Measurements from ENCODE around the gene NELFB. TPM values are rescaled to one million over a fixed set of nuclear protein-coding genes. Genes with fewer than 3 reads are reported as not detected.

Gene NELFB
- total RNA-seq, 2 donors from 2014 or later, result 73.3 to 86.6 TPM

- H3K27me3 ChIP-seq (ENCODE audit: control insufficient read depth, insufficient read depth, low read length, poor library complexity, severe bottlenecking), result no peaks in the 10 kb centered on the region
- H3K4me1 Mint-ChIP-seq, result peaks cover 2% of the 10 kb centered on the region
- peak; percentile 43 for DNase-seq
- no peak overlapping the region for H3K27ac ChIP-seq (ENCODE audit: low read depth, low read length)
- no peak overlapping the region for H3K27ac Mint-ChIP-seq
- no peak overlapping the region for H3K4me3 ChIP-seq (ENCODE audit: low read length)
- H3K36me3 ChIP-seq (ENCODE audit: control insufficient read depth, insufficient read depth, low read length), result no peaks in the 10 kb centered on the region
- TF ChIP-seq CTCF (conservative IDR thresholded peaks at IDR 0.05), result no peak
- no peaks in the 10 kb centered on the region for H3K27me3 Mint-ChIP-seq (ENCODE audit: insufficient read depth)
- no peak overlapping the region for H3K4me3 Mint-ChIP-seq
- no peaks in the 10 kb centered on the region for H3K36me3 Mint-ChIP-seq (ENCODE audit: low read depth)
- H3K9ac ChIP-seq (ENCODE audit: extremely low read depth, low read length, poor library complexity, severe bottlenecking), result no peak overlapping the region
- peaks cover 5% of the 10 kb centered on the region for H3K4me1 ChIP-seq (ENCODE audit: control insufficient read depth, insufficient read depth, low read length)
- no peaks in the 10 kb centered on the region for H3K9me3 ChIP-seq (ENCODE audit: control insufficient read depth, low read length)
- WGBS, 2 experiments (ENCODE audit: insufficient coverage in 1 of 2, insufficient read length in 1 of 2), result 89 to 92% methylated on average over 9 to 28 of the region's 28 CpGs
- H3K9me3 Mint-ChIP-seq, result no peaks in the 10 kb centered on the region
These were observed 57.1 kb downstream of the NELFB start for GRCh38 chr9:137311986-137312851.

- Histone ChIP-seq H3K4me1 (ENCODE audit: control insufficient read depth, insufficient read depth, low read length) (peaks cover 5% of the 10 kb centered on the region), H3K27me3 (ENCODE audit: control insufficient read depth, insufficient read depth, low read length, poor library complexity, severe bottlenecking) (no peaks in the 10 kb centered on the region), H3K36me3 (ENCODE audit: control insufficient read depth, insufficient read depth, low read length) (no peaks in the 10 kb centered on the region), H3K9ac (ENCODE audit: extremely low read depth, low read length, poor library complexity, severe bottlenecking) (no peak overlapping the region), H3K4me3 (ENCODE audit: low read length) (no peak overlapping the region), H3K27ac (ENCODE audit: low read depth, low read length) (no peak overlapping the region), H3K9me3 (ENCODE audit: control insufficient read depth, low read length) (no peaks in the 10 kb centered on the region)
- H3K4me1 Mint-ChIP-seq, result no peaks in the 10 kb centered on the region
- no peak for TF ChIP-seq CTCF (conservative IDR thresholded peaks at IDR 0.05)
- no peak overlapping the region for H3K4me3 Mint-ChIP-seq
- 85 to 96% methylated on average over 5 to 6 of the region's 6 CpGs for WGBS, 2 experiments (ENCODE audit: insufficient coverage in 1 of 2, insufficient read length in 1 of 2)
- no peak overlapping the region for H3K27ac Mint-ChIP-seq
- H3K27me3 Mint-ChIP-seq (ENCODE audit: insufficient read depth), result no peaks in the 10 kb centered on the region
- H3K9me3 Mint-ChIP-seq, result no peaks in the 10 kb centered on the region
- DNase-seq, result peak; percentile 46
- H3K36me3 Mint-ChIP-seq (ENCODE audit: low read depth), result no peaks in the 10 kb centered on the region
These were observed 57.8 kb downstream of the NELFB start for GRCh38 chr9:137312852-137313325.

- DNase-seq, result peak; percentile 53
- Histone ChIP-seq H3K27me3 (ENCODE audit: control insufficient read depth, insufficient read depth, low read length, poor library complexity, severe bottlenecking) (no peaks in the 10 kb centered on the region), H3K9me3 (ENCODE audit: control insufficient read depth, low read length) (no peaks in the 10 kb centered on the region), H3K4me3 (ENCODE audit: low read length) (no peak overlapping the region), H3K27ac (ENCODE audit: low read depth, low read length) (no peak overlapping the region), H3K4me1 (ENCODE audit: control insufficient read depth, insufficient read depth, low read length) (peaks cover 5% of the 10 kb centered on the region), H3K36me3 (ENCODE audit: control insufficient read depth, insufficient read depth, low read length) (no peaks in the 10 kb centered on the region), H3K9ac (ENCODE audit: extremely low read depth, low read length, poor library complexity, severe bottlenecking) (no peak overlapping the region)
- H3K4me1 Mint-ChIP-seq, result no peaks in the 10 kb centered on the region
- TF ChIP-seq CTCF (conservative IDR thresholded peaks at IDR 0.05), result no peak
- H3K27ac Mint-ChIP-seq, result no peak overlapping the region
- no peaks in the 10 kb centered on the region for H3K36me3 Mint-ChIP-seq (ENCODE audit: low read depth)
- H3K9me3 Mint-ChIP-seq, result no peaks in the 10 kb centered on the region
- 90 to 95% methylated on average over 7 to 9 of the region's 9 CpGs for WGBS, 2 experiments (ENCODE audit: insufficient coverage in 1 of 2, insufficient read length in 1 of 2)
- H3K27me3 Mint-ChIP-seq (ENCODE audit: insufficient read depth), result no peaks in the 10 kb centered on the region
- H3K4me3 Mint-ChIP-seq, result no peak overlapping the region
These were observed 58.3 kb downstream of the NELFB start for GRCh38 chr9:137313326-137313936.

Measured in endodermal cell (in vitro differentiated cells).